Peyer's patch (tissue), 4 donors: ENCODE measurements around the gene SH2D7.

Experiments used
- POLR2A ChIP-seq, 2 donors: fragments of 450-650 bp; IDR thresholded peaks; one replicate each; pipeline ENCODE4 v1.5.1; 2017; ENCODE audit warnings: antibody characterized with exemption in 2 of 2, mild to moderate bottlenecking in 2 of 2, moderate library complexity in 2 of 2
- TF ChIP-seq, protein P1 (sequence below), 6 experiments: fragments of 450-650 bp in 4 of 6; fragments of 200-600 bp in 2 of 6; sonication (generic) in 1 of 6; IDR thresholded peaks; one replicate each; pipeline ENCODE4 v1.5.1; 2017 to 2019; ENCODE audit warnings: antibody characterized with exemption in 6 of 6, mild to moderate bottlenecking in 3 of 6, moderate library complexity in 1 of 6

DNA sequence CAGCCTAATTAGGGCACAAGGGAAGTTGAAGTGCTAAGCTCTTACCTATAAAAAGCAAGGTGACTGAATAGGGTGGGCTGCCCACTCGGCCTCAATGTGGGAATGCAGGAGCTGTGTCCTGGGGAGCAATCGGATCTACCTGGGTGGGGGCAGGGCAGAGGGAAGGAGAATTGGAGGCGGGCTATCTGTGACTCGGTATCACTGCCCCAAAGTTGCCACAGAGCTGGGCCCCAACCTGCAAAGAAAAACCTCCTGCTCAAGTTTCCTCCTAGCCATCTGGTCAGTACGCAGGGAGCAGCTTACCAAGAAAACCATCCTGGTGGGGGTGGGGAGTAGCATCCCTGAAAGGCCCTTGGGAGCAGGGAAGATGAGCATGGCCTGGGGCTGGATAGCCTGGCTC lies 28.2 kb downstream of the SH2D7 start:
- no peak for TF ChIP-seq POLR2A (IDR thresholded peaks at IDR 0.05)
- TF ChIP-seq, protein P1, sequence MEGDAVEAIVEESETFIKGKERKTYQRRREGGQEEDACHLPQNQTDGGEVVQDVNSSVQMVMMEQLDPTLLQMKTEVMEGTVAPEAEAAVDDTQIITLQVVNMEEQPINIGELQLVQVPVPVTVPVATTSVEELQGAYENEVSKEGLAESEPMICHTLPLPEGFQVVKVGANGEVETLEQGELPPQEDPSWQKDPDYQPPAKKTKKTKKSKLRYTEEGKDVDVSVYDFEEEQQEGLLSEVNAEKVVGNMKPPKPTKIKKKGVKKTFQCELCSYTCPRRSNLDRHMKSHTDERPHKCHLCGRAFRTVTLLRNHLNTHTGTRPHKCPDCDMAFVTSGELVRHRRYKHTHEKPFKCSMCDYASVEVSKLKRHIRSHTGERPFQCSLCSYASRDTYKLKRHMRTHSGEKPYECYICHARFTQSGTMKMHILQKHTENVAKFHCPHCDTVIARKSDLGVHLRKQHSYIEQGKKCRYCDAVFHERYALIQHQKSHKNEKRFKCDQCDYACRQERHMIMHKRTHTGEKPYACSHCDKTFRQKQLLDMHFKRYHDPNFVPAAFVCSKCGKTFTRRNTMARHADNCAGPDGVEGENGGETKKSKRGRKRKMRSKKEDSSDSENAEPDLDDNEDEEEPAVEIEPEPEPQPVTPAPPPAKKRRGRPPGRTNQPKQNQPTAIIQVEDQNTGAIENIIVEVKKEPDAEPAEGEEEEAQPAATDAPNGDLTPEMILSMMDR (IDR thresholded peaks at IDR 0.05): no peak
